ENCODE results near the gene BMAL1.
"Not testable (repeated sequence)": the region's sequence is repeated elsewhere in the genome, so short reads cannot be mapped to it uniquely, and the experiment has no call there.

Gene BMAL1

GRCh38 chr11:13277768-13278608 is at the start of gene BMAL1:
Gene BMAL1, plus strand, starts transcription at chr11:13277790. Its CDS starts 76,519 bp downstream, at chr11:13354309.
- DNase-seq (ENCODE audit: low read depth) = no peak

DNA sequence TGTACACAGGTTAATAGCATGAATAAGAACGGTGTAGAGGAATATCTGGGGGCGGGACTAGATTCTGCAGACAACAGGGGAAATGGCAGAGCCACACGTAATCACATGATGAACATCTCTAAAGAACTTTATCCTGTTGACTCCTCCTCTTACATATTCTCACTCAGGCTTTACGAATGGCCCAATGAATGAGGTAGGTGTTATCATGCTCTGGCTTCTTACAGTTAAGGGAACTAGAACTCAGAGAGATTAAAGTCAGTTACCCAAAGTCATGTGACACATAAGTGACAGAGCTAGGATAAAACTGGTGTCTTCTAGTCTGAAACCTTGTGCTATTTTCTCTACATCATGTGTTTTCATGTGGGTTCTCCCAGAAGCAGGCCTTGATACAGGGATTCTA is 49.0 kb upstream of the BMAL1 start:
- DNase-seq (ENCODE audit: low read depth) = no peak

GRCh38 chr11:13229136-13229535 is 48.5 kb upstream of the BMAL1 start:
- no peak for DNase-seq (ENCODE audit: low read depth)

DNA sequence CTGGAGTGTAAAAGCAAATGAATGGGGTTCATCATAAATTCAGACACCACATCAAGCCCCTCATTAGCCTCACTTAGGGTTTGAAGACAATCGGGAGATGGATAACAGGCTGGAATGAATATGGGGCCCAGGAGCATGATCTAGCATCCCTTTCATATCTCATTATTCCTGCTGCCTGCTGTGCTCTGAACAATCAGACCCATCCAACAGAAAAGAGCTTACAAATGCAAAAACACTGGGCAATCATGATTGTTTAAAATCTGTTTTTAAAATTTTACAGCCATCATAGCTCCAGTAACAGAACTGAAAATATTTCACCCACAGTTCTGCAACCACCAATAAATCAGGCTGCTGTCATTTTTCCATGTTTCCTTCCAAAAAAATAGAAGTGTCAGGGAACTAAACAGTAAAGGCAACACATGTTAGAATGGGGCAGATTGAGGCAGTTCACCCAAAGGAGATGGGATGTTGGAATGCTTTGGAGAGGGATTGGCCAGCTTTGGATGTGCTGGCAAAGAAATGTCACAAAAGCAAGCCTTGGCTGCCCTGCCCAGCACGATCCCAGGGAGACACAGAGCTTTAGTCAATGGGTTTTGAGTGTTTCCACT is 47.8 kb upstream of the BMAL1 start:
- no peak for DNase-seq (ENCODE audit: low read depth)

- DNase-seq (ENCODE audit: low read depth) = no peak
Observed at GRCh38 chr11:13233173-13233745, 44.3 kb upstream of the BMAL1 start.

- DNase-seq (ENCODE audit: low read depth) = no peak
Observed at GRCh38 chr11:13235895-13236294, 41.7 kb upstream of the BMAL1 start.

- DNase-seq (ENCODE audit: low read depth) = no peak
Observed at GRCh38 chr11:13236626-13237025, 41.0 kb upstream of the BMAL1 start.

DNA sequence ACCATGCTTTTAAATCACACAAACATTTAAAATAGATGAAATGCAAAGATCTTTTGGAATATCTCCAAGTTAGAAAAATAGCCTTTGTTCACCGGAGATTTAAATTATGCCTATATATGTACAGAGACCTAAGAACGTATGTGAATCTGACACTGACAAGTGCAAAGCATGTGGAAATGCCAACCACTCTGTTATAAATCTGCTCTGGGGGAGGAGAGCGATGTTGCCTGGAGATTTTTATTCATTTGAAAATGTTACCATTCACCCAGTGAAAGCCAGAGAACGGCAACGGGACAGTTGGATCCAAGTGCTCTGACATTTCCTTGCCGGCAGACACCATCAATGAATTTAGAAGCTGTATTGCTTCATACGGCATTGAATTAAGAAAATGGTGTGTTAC is 39.8 kb upstream of the BMAL1 start:
- DNase-seq (ENCODE audit: low read depth) = no peak

DNA sequence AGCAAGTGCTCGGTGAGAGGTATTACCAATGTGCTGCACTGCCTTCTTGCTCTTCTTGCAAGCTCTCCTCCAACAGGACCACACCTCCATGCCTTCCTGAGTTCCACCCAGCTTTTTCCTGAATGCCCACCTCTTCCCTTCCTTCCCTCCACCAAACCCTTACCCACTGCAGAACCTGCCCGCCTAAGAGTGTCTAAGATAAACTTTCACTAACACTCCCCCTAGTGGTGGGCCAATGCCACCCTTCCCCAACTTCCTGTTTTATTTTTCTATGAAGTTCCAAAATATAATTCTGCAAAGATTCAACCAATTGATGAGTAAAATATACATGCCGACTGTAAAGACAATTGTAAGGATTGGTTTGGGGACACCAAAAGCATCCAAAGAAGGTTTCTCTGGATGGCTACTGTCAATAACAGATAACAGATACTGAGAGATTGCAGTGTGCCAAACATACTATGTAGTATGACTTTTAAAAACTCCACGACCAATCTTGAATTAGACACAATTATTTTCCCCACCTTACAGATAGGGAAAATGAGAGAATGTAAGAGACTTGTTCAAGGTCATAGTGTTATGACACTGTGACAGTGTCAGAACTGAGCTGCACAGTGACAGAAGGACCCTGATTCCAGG is 38.6 kb upstream of the BMAL1 start:
- DNase-seq (ENCODE audit: low read depth) = no peak

DNA sequence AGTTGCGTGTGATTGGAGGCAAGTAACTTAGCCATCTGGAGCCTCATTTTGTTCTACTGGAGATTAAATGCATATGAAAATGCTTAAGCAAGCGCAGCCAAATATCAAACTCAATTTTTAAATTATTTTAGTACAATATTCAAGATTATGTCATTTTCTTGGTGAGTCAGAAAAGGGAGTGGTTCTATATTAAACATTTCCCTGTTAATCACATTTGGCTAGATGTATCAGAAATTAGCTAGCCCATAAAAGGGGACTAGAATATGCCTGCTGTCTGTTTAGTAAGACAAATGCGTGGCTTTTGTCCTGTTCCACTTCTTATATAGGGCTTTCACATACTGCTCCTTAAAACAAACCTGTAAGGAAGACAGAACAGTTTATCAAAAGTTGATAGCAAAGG is 35.0 kb upstream of the BMAL1 start:
- DNase-seq (ENCODE audit: low read depth) = no peak

- DNase-seq (ENCODE audit: low read depth) = no peak
Observed at GRCh38 chr11:13247606-13248296, 29.8 kb upstream of the BMAL1 start.

- DNase-seq (ENCODE audit: low read depth) = no peak
Observed at GRCh38 chr11:13249177-13249576, 28.4 kb upstream of the BMAL1 start.

GRCh38 chr11:13249992-13250391 is 27.6 kb upstream of the BMAL1 start:
- DNase-seq (ENCODE audit: low read depth) = peak; percentile 16

GRCh38 chr11:13251966-13252365 is 25.6 kb upstream of the BMAL1 start:
- DNase-seq (ENCODE audit: low read depth) = no peak

GRCh38 chr11:13252438-13252837 is 25.2 kb upstream of the BMAL1 start:
- no peak for DNase-seq (ENCODE audit: low read depth)

- no peak for DNase-seq (ENCODE audit: low read depth)
Observed at GRCh38 chr11:13256216-13256615, 21.4 kb upstream of the BMAL1 start.

- DNase-seq (ENCODE audit: low read depth) = not testable (repeated sequence)
Observed at GRCh38 chr11:13258061-13258460, 19.5 kb upstream of the BMAL1 start.

DNA sequence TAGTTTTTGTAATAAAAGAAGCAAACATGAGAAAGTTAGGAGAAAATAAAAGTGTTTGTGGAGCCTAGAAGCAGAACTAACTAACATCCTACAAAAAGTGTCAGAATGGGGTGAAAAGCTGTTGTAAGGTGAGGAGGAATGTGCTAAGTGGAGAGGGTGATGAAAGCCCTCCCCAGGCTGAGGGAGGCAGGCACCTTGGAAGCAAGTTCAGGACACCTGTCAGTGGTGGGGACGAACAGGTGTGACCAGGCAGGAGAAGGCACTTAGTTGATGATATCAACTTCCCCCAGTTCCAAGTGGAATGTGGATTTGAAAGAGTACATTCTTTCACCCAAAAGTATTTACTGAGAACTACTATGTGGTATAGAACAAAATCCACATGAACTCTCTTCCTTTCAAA is 18.7 kb upstream of the BMAL1 start:
- DNase-seq (ENCODE audit: low read depth) = no peak

- DNase-seq (ENCODE audit: low read depth) = no peak
Observed at GRCh38 chr11:13259374-13259773, 18.2 kb upstream of the BMAL1 start.

- DNase-seq (ENCODE audit: low read depth) = no peak
Observed at GRCh38 chr11:13260201-13260962, 17.2 kb upstream of the BMAL1 start.

DNA sequence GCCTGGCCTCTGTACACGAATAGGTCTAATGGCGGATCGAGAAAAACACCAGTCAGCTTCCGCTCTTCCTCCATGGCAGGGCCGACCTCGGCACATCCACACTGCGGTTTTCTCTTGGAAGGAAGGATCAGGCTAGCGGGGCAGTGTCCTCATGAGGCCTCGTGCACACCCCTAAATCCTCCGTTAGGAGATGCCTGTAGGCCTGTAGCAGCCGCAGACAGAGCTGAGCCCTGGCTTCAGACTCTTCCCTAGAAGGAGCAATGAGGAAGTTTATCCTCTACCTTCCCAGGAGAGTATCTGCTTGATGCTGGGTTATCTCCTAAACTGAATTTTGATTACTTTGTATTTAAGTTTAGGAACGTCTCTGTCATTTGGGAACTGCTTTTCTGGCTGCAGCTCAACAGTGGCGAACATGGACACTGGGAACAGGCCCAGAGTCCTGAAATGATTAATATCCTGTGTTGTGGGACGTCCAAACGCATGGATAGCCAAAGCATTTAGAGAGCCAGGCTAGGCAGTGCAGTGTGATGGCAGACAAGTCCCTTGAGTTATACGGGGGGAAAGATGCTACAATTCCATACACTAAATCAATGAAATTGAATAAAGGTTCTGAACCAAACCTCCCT is 16.5 kb upstream of the BMAL1 start:
- no peak for DNase-seq (ENCODE audit: low read depth)
